ENCODE measurements around the gene ATN1.
A peak's percentile ranks its signal among the peaks of the same experiment; 100 is the strongest.

The ATN1 gene

DNA sequence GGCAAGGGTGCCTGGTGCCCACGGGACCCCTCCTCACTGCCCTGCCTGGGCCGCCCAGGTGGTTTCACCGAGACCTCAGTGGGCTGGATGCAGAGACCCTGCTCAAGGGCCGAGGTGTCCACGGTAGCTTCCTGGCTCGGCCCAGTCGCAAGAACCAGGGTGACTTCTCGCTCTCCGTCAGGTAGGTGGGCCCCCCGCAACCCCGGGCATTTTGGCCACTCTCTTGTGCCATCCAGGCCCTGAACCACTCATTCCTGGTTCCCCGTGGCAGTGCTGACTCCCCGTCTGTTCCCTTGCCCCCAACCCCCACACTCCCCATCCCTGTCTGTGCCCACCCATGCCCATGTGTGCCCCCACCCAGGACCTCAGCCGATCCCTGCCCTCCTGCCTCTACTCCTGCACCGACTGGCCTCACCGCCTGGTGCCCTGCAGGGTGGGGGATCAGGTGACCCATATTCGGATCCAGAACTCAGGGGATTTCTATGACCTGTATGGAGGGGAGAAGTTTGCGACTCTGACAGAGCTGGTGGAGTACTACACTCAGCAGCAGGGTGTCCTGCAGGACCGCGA, 23.9 kb downstream of the ATN1 start:
- no peak for DNase-seq (ENCODE audit: low spot score)
- TF ChIP-seq, protein P1, sequence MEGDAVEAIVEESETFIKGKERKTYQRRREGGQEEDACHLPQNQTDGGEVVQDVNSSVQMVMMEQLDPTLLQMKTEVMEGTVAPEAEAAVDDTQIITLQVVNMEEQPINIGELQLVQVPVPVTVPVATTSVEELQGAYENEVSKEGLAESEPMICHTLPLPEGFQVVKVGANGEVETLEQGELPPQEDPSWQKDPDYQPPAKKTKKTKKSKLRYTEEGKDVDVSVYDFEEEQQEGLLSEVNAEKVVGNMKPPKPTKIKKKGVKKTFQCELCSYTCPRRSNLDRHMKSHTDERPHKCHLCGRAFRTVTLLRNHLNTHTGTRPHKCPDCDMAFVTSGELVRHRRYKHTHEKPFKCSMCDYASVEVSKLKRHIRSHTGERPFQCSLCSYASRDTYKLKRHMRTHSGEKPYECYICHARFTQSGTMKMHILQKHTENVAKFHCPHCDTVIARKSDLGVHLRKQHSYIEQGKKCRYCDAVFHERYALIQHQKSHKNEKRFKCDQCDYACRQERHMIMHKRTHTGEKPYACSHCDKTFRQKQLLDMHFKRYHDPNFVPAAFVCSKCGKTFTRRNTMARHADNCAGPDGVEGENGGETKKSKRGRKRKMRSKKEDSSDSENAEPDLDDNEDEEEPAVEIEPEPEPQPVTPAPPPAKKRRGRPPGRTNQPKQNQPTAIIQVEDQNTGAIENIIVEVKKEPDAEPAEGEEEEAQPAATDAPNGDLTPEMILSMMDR (IDR thresholded peaks at IDR 0.05; ENCODE audit: extremely low read depth, missing control alignments) = no peak

DNA sequence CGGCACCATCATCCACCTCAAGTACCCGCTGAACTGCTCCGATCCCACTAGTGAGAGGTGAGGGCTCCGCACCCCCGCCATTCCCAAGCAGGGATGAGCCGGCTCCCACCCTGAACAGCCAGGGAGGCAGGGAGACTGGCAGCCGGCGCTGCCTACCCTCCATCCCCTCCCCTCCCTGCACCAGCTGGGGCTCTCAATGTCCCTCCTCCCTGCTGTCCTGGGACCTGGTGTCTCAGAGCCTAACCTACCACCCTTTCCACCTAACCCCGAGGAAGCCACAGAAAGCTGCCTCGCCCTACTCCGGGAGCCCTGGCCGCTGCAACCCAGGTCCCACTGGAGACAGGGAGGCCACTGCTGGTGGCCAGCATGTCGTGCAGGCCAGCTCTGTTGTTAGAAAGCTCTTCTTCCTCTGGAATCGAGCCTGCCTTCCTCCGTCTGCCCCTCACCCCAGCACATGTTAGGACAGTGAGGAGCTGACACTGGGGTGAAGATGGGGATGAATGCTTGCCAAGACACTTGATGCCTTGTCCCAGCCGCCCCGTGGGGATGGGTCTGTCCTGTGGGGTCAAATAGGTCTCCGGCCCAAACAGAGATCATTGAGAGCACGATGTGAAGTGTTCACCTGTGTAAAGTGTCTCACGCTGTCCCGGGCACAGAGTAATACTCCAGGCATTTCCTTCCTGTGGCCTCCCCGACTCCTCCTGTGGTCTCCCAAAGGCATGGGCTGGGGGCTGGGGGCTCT, 24.5 kb downstream of the ATN1 start:
- no peak for DNase-seq (ENCODE audit: low spot score)
- TF ChIP-seq, protein P1 (IDR thresholded peaks at IDR 0.05; ENCODE audit: extremely low read depth, missing control alignments) = no peak

DNA sequence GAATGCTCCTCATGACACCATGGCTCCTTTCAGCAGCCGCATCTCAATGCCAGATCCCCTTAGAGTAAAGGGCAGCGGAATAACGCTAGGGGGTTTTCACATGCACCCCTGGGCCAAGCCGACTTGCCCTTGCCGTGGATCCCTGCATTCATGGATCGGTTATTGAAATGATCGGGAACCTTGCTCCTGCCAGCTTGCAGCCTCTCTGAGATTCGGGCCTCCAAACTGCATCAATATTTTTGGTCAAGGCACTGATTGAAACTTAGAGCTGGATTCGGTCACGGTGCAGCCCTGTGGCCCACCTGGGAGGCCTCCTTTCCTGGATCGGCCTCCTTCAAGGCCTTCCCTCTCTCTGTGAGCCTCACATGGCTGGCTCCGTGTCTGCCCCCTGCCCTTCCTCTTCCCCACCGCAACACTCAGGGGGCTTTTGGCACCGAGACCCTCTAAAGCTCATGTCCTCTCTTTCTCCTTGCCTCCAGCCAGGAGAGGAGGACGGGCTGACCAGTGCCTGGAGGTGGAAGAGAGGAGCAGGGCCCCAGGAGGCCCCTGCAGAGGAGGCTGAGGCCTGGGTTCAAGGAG, 25.2 kb downstream of the ATN1 start:
- TF ChIP-seq, protein P1 (IDR thresholded peaks at IDR 0.05; ENCODE audit: extremely low read depth, missing control alignments) = no peak
- no peak for DNase-seq (ENCODE audit: low spot score)

DNA sequence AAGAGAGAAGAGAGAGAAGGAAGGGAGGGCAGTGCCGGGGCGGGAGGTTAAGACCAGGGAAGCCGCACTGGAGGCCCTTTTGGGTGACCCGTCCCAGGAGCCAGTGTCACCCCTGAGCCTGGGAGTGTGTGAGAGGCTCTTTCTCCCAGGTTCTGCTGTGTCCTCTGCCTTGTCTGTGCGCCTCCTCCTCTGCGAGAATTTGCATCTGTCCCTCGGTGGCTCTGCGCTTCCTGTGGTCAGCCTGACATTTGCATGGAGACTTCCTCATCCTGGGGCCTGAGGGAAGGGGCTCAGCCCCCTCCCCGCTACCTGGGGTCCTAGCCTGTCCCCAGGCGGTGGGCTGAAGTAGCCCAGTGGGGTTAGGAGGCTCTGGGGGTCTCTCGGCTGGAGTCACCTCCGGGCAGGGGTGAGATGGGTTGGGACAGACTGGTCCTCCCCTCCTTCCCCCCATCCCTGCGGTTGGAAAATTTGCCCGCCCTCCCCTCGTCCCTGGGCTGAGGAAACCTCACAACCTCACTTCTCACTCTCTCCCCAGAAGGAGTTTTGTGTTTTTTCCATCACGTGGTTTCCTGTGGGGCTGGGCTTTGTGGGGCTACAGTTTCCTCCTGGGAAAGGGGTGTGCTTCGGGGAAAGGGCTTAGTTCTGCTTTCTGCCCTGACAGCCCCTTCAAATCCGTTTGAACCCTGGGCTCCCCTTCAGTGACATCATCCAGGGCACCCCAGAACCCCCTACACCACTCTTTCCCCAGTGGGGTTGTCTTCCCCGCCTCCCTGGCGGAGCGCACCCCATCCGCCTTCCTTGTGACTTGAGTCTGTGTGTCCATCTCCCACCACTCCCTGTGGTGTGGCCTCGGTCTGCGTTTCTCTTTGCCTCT, 25.9 kb downstream of the ATN1 start:
- peak; percentile 81 for DNase-seq (ENCODE audit: low spot score)
- TF ChIP-seq, protein P1 (IDR thresholded peaks at IDR 0.05; ENCODE audit: extremely low read depth, missing control alignments) = no peak

DNA sequence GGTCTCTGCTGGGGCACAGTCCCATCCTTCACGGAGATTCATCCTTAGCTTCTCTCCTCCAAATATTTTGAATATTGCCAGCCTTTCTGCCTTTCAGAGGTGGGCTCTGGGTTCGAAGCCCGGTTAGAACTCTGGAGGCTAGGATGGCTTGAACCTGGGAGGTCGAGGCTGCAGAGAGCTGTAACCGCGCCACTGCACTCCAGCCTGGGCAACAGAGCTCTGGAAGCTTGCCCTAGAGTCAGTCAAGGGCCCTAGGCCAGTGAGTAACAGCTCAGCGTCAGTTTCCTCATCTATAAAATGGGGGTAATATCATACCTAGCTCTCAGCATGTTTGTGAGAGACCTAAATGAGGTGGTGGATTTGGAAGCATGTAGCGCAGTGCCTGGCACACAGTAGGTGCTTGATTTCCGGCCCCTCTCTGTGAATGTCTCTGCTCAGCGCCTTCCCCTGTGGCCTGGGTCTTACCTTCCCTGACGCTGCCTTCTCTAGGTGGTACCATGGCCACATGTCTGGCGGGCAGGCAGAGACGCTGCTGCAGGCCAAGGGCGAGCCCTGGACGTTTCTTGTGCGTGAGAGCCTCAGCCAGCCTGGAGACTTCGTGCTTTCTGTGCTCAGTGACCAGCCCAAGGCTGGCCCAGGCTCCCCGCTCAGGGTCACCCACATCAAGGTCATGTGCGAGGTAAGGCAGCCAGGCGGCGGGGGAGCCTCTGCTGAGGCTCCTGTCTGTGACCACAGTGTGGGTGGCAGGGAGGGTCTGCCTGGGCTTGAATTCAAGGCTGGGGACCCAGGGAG, 26.8 kb downstream of the ATN1 start:
- TF ChIP-seq, protein P1 (IDR thresholded peaks at IDR 0.05; ENCODE audit: extremely low read depth, missing control alignments) = no peak

DNA sequence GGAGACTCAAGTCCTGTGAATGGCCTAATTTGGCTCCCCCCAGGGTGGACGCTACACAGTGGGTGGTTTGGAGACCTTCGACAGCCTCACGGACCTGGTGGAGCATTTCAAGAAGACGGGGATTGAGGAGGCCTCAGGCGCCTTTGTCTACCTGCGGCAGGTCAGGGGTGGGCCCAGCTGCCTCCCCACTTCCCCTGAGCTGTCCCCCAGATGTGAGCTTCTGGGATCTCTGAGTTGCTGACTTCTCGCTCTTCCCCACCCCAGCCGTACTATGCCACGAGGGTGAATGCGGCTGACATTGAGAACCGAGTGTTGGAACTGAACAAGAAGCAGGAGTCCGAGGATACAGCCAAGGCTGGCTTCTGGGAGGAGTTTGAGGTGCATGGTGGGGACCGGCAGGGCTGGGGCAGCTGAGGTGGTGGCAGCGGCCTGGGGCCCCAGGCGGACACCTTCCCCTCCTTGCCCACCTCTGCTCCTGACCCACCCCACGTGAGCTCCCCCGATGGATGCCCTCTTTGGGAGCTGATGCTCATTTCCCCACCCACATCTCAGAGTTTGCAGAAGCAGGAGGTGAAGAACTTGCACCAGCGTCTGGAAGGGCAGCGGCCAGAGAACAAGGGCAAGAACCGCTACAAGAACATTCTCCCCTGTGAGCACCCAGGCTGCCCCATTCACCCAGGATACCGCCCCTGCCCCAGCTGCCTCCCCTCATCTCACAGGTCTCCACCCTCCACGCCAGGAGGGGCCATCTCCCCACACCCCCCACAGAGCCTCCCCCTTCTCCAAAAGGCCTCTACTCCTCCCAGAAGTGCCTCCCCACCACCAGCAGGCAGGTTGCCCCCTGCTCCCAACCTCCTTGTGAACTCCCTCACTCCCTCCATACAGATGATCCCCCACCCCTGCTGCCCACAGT, 27.6 kb downstream of the ATN1 start:
- TF ChIP-seq, protein P1 (IDR thresholded peaks at IDR 0.05; ENCODE audit: extremely low read depth, missing control alignments) = no peak
- DNase-seq (ENCODE audit: low spot score) = no peak

More for the DNA sequence above, 26.8 kb downstream of the ATN1 start:
- no peak for DNase-seq (ENCODE audit: low spot score)
